Caki2 (cell line): ENCODE measurements around the gene ZBED6. TPM values are rescaled to one million over a fixed set of nuclear protein-coding genes. Genes with fewer than 3 reads are reported as not detected.
A peak's percentile ranks its signal among the peaks of the same experiment; 100 is the strongest.
"Not testable (repeated sequence)": the region's sequence is repeated elsewhere in the genome, so short reads cannot be mapped to it uniquely, and the experiment has no call there.

Source experiments
- DNase-seq: peaks from one replicate; pipeline ENCODE4 v3.0.0-alpha.2; 2015; ENCODE audit warnings: low read depth
- in situ Hi-C: cut with HindIII; loops from 2 replicates; pipeline ENCODE4 v1.10.0; 2016; ENCODE audit warnings: low sequenced_read_pairs, low pct_unique_long_range_greater_than_20kb, mixed read lengths
- total RNA-seq: library from RNA; depleted of rRNA; stranded (reverse); fragments of >200 nt; shearing (Covaris generic); gene quantifications from 2 replicates; pipeline ENCODE4 v1.2.3, GENCODE V29; 2014; ENCODE audit warnings: low replicate concordance

Gene ZBED6
- total RNA-seq, 1 experiment from 2014 or later: 5.5 TPM

GRCh38 chr1:203777596-203777995, 17.8 kb upstream of the ZBED6 start:
- no peak for DNase-seq
- in situ Hi-C loops: no loop called here

- no peak for DNase-seq
- in situ Hi-C loops: no loop called here
Measured at GRCh38 chr1:203778146-203778545, 17.3 kb upstream of the ZBED6 start.

- DNase-seq: no peak
- in situ Hi-C loops: no loop called here
Measured at GRCh38 chr1:203778789-203779188, 16.6 kb upstream of the ZBED6 start.

GRCh38 chr1:203781962-203782361, 13.5 kb upstream of the ZBED6 start:
- in situ Hi-C loops: no loop called here
- DNase-seq: no peak

GRCh38 chr1:203789966-203790365, 5.5 kb upstream of the ZBED6 start:
- in situ Hi-C loops: no loop called here
- no peak for DNase-seq

GRCh38 chr1:203791498-203791897, 3.9 kb upstream of the ZBED6 start:
- DNase-seq: no peak
- in situ Hi-C loops: no loop called here

GRCh38 chr1:203792486-203792885, 2.9 kb upstream of the ZBED6 start:
- no peak for DNase-seq
- in situ Hi-C loops: no loop called here

GRCh38 chr1:203793561-203793960, 1.9 kb upstream of the ZBED6 start:
- in situ Hi-C loops, DNase-seq: not testable (repeated sequence)

- in situ Hi-C loops: no loop called here
- no peak for DNase-seq
Measured at GRCh38 chr1:203794764-203795440, 521 bp upstream of the ZBED6 start.

- DNase-seq: peak; percentile 53
- in situ Hi-C loops: no loop called here
Measured at GRCh38 chr1:203796236-203796605, 798 bp downstream of the ZBED6 start.

GRCh38 chr1:203797216-203797615, 1.8 kb downstream of the ZBED6 start:
- in situ Hi-C loops: no loop called here
- no peak for DNase-seq

- DNase-seq: no peak
- in situ Hi-C loops: no loop called here
Measured at GRCh38 chr1:203797948-203798655, 2.7 kb downstream of the ZBED6 start.

- no peak for DNase-seq
- in situ Hi-C loops: no loop called here
Measured at GRCh38 chr1:203799157-203799556, 3.7 kb downstream of the ZBED6 start.

- DNase-seq: no peak
- in situ Hi-C loops: no loop called here
Measured at GRCh38 chr1:203799971-203800370, 4.5 kb downstream of the ZBED6 start.

- no peak for DNase-seq
- in situ Hi-C loops: no loop called here
Measured at GRCh38 chr1:203805689-203806088, 10.3 kb downstream of the ZBED6 start.

- DNase-seq: no peak
- in situ Hi-C loops: no loop called here
Measured at GRCh38 chr1:203807196-203807595, 11.8 kb downstream of the ZBED6 start.

- in situ Hi-C loops: no loop called here
- DNase-seq: no peak
Measured at GRCh38 chr1:203813581-203814341, 18.3 kb downstream of the ZBED6 start.

- DNase-seq: no peak
- in situ Hi-C loops: no loop called here
Measured at GRCh38 chr1:203818399-203818798, 23.0 kb downstream of the ZBED6 start.

GRCh38 chr1:203823306-203823705, 27.9 kb downstream of the ZBED6 start:
- in situ Hi-C loops: no loop called here
- no peak for DNase-seq
